Fibroblast of villous mesenchyme (primary cell): Measurements from ENCODE around the gene ANKRD44. TPM values are rescaled to one million over a fixed set of nuclear protein-coding genes. Genes with fewer than 3 reads are reported as not detected.

Source experiments
- DNase-seq: peaks from one replicate; pipeline ENCODE4 v3.0.0-alpha.2; 2010; ENCODE audit warnings: low read depth
- H3K4me3 ChIP-seq: 2 replicates; pipeline ENCODE4 v1.5.1; 2011; ENCODE audit warnings: low read depth, mild to moderate bottlenecking, low read length
- CTCF ChIP-seq: IDR thresholded peaks from 2 replicates; pipeline ENCODE4 v1.5.1; 2012; ENCODE audit warnings: low read depth, mild to moderate bottlenecking, low read length; ENCODE audit not compliant: insufficient read depth
- total RNA-seq: library from RNA; depleted of rRNA; stranded (reverse); fragments of >200 nt; gene quantifications from 2 replicates; pipeline ENCODE4 v1.2.3, GENCODE V29; 2012

ANKRD44 gene
- total RNA-seq, 1 donor, result 3.9 TPM

DNA sequence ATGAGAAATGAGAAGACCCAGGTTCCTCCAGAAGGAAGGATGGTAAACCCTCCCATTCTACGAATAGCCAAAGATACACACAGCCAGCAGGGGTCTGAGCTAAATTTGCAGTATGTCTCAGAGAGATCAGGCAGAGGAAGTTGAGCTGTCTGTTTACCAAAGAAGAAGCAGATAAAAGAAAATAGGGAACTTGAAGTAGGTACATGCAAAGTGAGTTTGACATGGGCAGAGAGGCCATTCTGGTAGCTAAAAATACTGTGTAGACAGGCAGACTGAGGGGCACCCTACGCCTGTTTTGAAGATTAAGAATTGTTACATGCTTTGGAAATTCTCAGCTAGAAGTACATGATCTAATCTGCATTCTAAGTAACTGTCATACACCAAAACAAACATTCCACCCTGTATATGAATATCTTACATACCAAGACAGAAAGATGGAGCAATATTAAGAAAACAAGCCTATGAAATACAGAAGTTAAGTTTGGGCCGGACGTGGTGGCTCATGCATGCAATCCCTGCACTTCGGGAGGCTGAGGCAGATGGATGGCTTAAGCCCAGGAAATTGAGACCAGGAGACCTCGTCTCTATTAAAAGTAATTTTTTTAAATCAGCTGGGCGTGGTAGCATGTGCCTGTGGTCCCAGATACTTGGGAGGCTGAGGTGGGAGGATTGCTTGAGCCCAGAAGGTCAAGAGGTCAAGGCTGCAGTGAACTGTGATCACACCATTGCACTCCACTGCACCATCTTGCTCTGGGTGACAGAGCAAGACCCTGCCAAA is 157.9 kb downstream of the ANKRD44 start:
- no peak for TF ChIP-seq CTCF
- DNase-seq, result peak; percentile 25
- H3K4me3 ChIP-seq, result no peak overlapping the region

GRCh38 chr2:197149546-197149945 is 161.0 kb downstream of the ANKRD44 start:
- H3K4me3 ChIP-seq, result no peak overlapping the region
- no peak for TF ChIP-seq CTCF
- DNase-seq, result no peak

DNA sequence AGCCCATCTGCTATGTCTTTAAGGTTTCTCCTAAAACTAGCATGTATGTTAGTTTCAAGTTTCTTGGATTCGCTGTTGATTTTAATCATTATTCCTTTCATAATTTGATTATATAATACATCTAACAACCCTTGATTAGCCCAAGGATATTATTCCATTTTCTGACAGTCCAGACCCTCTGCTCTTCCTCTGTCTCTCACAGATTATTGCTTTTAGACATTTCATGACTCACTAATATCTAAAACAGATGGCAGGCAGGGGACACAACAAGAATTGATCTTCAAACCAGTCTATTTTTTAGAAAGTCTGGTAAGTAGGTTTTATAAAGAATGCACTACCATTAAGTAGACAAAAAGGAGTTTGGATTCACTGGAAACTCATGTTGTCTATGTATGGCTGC is 162.2 kb downstream of the ANKRD44 start:
- DNase-seq, result no peak
- no peak overlapping the region for H3K4me3 ChIP-seq
- TF ChIP-seq CTCF, result no peak

DNA sequence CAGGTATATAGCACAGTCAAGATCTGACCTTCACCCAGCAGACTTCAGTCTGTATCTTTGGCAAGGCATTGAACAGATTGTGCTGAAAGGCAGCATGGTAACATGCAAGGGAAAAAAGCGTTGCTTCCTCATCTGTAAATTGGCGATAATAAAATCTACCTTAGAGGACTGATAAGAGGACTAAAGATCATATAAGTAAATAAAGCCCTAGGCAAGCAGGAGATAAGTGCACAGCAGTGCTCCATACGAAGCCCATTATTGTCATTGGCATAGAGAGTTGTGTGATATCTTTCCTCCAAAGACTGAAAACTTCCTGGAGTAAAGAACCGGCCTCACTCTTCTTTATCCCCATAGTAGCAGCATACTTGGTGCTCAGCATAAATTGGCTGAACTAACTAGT is 162.6 kb downstream of the ANKRD44 start:
- no peak for DNase-seq
- TF ChIP-seq CTCF, result no peak
- no peak overlapping the region for H3K4me3 ChIP-seq

DNA sequence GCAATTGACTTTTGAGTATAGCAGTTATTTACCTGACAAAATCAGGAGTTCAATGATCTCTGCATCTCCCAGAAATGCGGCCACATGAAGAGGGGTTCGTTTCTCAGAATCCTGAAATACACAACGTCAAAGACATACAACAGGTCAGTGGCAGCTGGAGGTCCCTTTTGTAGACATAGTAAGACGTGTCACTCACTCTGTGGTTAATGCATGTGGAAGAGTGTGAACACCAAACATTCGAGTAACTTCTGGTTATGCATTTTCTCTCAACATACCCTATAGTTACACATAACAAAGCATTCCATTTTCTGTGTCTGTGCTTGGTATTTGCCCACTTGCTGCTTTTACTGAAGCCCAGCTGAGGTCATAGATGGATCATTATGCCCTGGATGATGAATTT is 163.6 kb downstream of the ANKRD44 start:
- TF ChIP-seq CTCF, result no peak
- no peak for DNase-seq
- no peak overlapping the region for H3K4me3 ChIP-seq

GRCh38 chr2:197145471-197146056 is 165.0 kb downstream of the ANKRD44 start:
- TF ChIP-seq CTCF, result no peak
- no peak for DNase-seq
- no peak overlapping the region for H3K4me3 ChIP-seq
